Panc1 (cell line): ENCODE data around the gene USP53.

Experiments used
- CTCF ChIP-seq: fragments of 450-650 bp; IDR thresholded peaks from 2 replicates; pipeline ENCODE4 v1.5.1; 2017; ENCODE audit warnings: mild to moderate bottlenecking
- REST ChIP-seq, 2 experiments: IDR thresholded peaks; 2 replicates each; pipeline ENCODE4 v1.6.1; 2011 to 2012; ENCODE audit warnings: low read depth in 2 of 2, control low read depth in 1 of 2, low read length in 1 of 2, mild to moderate bottlenecking in 1 of 2, moderate library complexity in 1 of 2; ENCODE audit not compliant: insufficient read depth in 1 of 2
- SIN3A ChIP-seq: IDR thresholded peaks from 2 replicates; pipeline ENCODE4 v1.6.1; 2012; ENCODE audit warnings: low read depth, mild to moderate bottlenecking, low read length, moderate library complexity, borderline replicate concordance; ENCODE audit not compliant: insufficient read depth

- no peak for TF ChIP-seq CTCF
- no peak for TF ChIP-seq REST (IDR thresholded peaks at IDR 0.05; ENCODE audit: insufficient read depth in 1 of 2, low read depth in 2 of 2, low read length in 1 of 2)
- TF ChIP-seq SIN3A, result no peak
These were observed 117.5 kb downstream of the USP53 start for GRCh38 chr4:119329835-119330620.
